NCI-H1694 (cell line): ENCODE data around the gene APOA5.
"Not testable (repeated sequence)": the region's sequence is repeated elsewhere in the genome, so short reads cannot be mapped to it uniquely, and the experiment has no call there.

Experiments
- DNase-seq: peaks from one replicate; lab custom pipeline; 2025; lab: John Stamatoyannopoulos, UW

The APOA5 gene

DNA sequence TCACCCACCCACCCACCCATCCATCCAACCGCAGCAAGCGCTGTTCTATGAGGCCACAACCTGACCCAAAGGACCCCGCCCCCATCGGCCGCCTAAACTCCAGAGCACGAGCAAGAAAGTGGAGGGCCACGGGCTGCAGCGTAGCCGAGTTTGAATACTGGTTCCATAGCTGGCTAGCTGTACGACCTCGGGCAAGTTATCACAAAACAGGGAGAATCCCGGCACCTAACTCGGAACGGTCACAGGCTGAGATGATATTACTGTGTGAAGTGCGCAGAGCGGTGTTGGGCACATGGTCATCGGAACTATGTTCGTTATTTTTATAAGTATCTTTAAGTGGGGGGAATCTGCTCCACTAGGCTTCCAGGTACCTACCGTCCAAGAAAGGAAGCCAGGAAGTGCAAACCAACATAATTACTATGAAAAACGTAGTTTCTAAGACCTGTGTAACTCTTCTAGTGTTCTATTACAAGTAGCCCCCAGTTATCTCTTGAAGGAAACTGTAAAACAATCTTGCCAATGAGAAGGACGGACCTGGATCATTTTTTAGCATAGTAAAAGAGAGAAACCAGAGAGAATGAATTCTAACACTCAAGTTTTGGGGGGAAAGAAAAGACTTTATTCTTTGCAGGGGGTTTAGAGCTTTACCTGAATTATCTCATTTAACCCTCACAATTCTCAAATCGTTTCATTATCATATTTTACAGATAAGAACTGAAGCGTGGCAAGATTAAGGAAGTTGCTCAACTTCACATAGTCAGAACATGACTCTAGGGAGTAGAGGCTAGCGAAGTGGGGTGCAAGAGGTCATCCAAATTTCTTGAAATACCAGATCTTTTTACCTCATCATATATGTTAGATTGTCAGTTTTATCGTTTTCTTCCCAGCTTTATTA, 18.2 kb downstream of the APOA5 start:
- no peak for DNase-seq

DNA sequence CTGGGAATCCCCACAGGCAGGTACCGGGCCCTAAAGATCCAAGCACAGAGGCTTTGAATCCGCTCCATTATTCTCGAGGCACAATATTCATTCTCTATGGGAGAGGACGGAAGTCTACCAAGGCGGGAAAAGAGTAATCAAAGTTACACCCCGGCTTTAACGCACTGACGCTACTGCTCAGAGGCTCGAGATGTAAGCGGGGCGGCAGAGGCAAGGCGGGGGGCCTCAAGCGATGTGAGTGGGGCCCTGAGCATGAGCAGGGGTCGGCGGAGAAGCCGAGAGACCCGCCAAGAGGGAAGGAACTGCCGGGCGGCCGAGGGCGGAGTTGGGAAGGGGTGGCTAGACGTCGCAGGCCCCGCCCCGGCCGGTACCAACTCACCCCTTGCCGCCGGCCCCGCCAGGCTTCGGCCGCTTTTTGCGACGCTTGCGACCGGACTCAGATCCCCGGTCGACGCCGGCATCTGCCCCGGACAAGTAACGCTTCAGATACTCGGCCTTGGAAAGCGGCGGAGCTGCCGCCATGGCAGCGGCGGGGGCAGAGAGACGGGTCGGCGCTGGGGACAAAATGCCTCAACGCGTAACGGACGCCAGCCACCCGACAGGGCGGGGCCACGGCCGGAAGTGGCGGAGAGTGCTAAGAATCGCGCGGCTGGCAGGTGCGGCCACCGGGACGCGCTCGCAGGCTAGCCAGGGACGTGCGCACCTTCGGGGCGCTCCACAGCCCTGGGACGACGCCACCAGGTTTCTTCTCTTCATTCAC, 19.1 kb downstream of the APOA5 start, which contains the start of gene BUD13:
Gene BUD13 (minus strand): TSS at position 545 of the 760 bp plus-strand sequence. CDS start 23 bp downstream, at position 522.
- no peak for DNase-seq

DNA sequence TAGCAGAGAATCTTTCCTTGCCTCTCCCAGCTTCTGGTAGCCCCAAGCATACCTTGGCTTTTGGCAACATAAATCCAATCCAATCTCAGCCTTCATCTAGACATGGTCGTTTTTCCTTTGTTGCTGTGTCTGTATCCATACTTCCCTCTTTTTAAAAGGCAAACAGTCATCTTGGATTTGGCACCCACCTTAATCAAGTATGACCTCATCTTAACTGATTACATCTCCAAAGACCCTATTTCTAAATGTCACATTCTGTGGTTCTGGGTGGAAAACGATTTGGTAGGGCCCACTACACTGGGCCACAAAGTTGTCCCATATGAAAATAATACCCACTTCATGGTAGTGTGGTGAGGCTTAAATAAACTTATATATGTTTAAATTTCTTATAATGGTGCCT, 19.7 kb downstream of the APOA5 start:
- no peak for DNase-seq

DNA sequence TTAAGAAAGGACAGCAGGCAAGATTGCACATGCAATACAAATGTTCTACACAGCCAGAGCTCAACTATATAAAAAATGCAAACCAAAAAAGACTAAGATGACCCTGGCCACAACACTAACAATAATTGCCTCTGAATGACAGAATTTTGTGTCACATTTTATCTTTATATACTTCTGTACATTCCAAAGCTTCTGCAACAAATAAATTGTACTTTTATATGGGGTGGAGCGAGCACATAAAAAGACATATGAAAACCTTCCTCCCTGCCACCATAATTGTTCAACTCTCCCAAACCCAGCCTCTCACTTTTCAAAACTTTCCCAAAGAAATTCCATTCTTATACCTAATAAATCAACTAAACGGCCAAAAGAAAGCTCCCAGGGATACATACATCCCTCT, 29.5 kb downstream of the APOA5 start:
- no peak for DNase-seq

DNA sequence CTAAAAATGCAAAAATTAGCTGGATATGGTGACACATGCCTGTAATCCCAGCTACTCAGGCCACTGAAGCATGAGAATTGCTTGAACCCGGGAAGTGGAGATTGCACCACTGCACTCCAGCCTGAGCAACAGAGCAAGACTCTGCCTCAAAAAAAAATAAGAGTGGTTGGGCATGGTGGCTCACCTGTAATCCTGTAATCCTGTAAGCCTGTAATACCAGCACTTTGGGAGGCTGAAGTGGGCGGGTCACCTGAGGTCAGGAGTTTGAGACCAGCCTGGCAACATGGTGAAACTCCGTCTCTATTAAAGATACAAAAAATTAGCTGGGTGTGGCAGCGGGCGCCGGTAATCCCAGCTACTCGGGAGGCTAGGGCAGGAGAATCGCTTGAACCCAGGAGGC, 35.6 kb downstream of the APOA5 start:
- not testable (repeated sequence) for DNase-seq

DNA sequence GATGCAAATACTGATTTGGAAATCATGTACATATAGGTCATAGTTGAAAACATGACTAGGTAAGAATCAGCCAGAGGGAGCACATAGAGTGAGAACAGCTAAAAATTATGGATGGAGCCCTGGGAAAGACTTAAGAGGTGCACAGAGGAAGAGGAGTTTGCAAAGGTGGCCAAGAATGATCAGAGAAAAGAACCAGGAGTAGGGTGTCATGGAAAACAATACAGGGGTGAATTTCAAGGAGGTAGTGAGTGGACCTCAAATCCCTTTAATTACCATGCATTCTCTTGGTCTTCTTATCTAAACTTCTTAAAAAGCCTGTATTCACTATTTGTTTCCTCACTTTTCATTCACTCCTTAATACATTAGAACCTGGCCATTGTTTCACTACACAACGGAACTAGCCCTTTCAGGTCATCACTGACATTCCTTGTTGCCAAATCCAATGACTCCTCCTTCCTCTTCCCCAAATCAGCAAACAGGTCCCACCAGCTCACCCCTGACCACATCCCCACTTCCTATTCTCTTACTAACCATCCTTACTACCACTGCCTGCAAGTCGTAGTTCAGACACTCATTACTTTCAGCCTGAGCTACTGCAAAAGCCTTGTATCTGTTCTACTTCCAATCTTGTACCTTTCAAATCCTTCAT, 41.5 kb downstream of the APOA5 start:
- no peak for DNase-seq

DNA sequence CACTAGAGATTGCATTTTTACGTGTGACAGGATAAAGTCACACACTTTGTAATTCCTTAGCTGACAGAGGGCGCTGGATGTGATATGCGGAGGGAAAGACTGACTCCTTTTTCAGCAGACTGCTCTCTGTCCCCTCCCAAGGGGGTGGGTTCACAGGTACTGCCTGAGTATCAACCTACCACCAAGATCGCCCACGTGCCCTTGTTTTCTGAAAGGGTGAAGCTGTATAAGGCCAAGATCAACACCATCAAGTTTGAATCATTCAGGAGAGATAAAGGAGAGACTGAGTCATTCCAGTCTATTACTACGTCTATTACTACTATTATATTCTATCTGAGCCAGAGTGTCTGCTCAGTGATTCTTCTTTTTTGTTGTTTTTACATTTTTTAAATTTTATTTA, 49.6 kb downstream of the APOA5 start:
- no peak for DNase-seq

DNA sequence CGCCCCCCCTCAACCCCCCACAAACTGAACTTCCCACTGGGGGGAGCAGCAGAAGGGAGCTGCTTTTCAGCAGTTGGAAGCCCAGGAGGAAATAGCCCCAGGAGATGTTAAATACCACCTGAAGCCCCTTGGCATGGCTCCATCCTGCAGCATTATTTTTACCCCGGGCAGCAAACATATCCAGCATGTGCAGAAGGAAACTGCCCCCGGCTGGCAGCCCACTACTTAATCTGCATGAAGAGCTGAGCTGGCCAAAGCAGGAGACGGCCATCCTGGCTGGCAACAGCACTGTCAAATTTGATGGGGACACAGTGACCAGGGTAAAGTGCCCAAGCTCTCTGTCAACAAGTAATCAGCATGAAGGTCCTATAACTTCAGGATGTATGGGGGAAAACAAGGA, 50.9 kb downstream of the APOA5 start:
- DNase-seq = no peak
